SK-N-MC (cell line): ENCODE results near the gene CD36.

Source experiments
- EZH2 ChIP-seq: fragments of 200-600 bp; sonication (generic); IDR thresholded peaks from one replicate; pipeline ENCODE4 v1.6.1; 2017; ENCODE audit warnings: antibody characterized with exemption
- FOXP2 ChIP-seq: optimal IDR thresholded peaks from 2 replicates; pipeline ENCODE3; 2011; ENCODE audit warnings: mild to moderate bottlenecking, moderate library complexity; ENCODE audit not compliant: insufficient read depth; ENCODE audit errors: extremely low read length, control extremely low read depth
- POLR2AphosphoS5 ChIP-seq: IDR thresholded peaks from 2 replicates; pipeline ENCODE4 v1.6.1; 2012; ENCODE audit warnings: mild to moderate bottlenecking, low read depth, low read length, borderline replicate concordance

GRCh38 chr7:80649011-80649410 lies 10.6 kb downstream of the CD36 start:
- TF ChIP-seq POLR2AphosphoS5: no peak
- TF ChIP-seq FOXP2: no peak
- no peak for TF ChIP-seq EZH2
